GM12864 (cell line): ENCODE results near the gene CADM2.

Experiments
- DNase-seq: peaks from one replicate; pipeline ENCODE4 v3.0.0-alpha.2; 2011; ENCODE audit warnings: low read depth
- H3K4me3 ChIP-seq: 2 replicates; pipeline ENCODE4 v1.5.1; 2011; ENCODE audit warnings: mild to moderate bottlenecking, low read depth, low read length, control low read depth
- CTCF ChIP-seq: IDR thresholded peaks from 2 replicates; pipeline ENCODE4 v1.5.1; 2011; ENCODE audit warnings: low read depth, mild to moderate bottlenecking, moderate library complexity, low read length, control low read depth, inconsistent platforms; ENCODE audit errors: missing control alignments

Gene CADM2

GRCh38 chr3:86037916-86038315 is 1079.1 kb downstream of the CADM2 start:
- no peak overlapping the region for H3K4me3 ChIP-seq
- DNase-seq = no peak
- no peak for TF ChIP-seq CTCF

GRCh38 chr3:86046436-86047136 is 1087.8 kb downstream of the CADM2 start:
- no peak for TF ChIP-seq CTCF
- H3K4me3 ChIP-seq = no peak overlapping the region
- DNase-seq = no peak

GRCh38 chr3:86047161-86047560 is 1088.4 kb downstream of the CADM2 start:
- no peak for TF ChIP-seq CTCF
- DNase-seq = no peak
- H3K4me3 ChIP-seq = no peak overlapping the region

- H3K4me3 ChIP-seq = no peak overlapping the region
- TF ChIP-seq CTCF = no peak
- no peak for DNase-seq
Observed at GRCh38 chr3:86051058-86051457, 1092.3 kb downstream of the CADM2 start.

- no peak for TF ChIP-seq CTCF
- no peak overlapping the region for H3K4me3 ChIP-seq
- no peak for DNase-seq
Observed at GRCh38 chr3:86056032-86056431, 1097.2 kb downstream of the CADM2 start.

GRCh38 chr3:86056962-86057361 is 1098.2 kb downstream of the CADM2 start:
- no peak overlapping the region for H3K4me3 ChIP-seq
- no peak for DNase-seq
- TF ChIP-seq CTCF = no peak

GRCh38 chr3:86073799-86074198 is 1115.0 kb downstream of the CADM2 start:
- H3K4me3 ChIP-seq = no peak overlapping the region
- DNase-seq = no peak
- no peak for TF ChIP-seq CTCF
